ENCODE measurements around the gene CRISPLD2. TPM values are rescaled to one million over a fixed set of nuclear protein-coding genes. Genes with fewer than 3 reads are reported as not detected.

CRISPLD2 gene
- total and polyA plus RNA-seq, 10 of the 15 experiments (the other 5 are each of a cell fraction or from before 2014, with no cell fraction given) = 0.03 to 0.30 (median 0.08) TPM; not detected in 5

GRCh38 chr16:84817613-84818012, 2.2 kb upstream of the CRISPLD2 start:
- Histone ChIP-seq H3K36me3 (ENCODE audit: control insufficient read depth in 2 of 2, insufficient read depth in 2 of 2, low read length in 1 of 2) (no peaks in the 10 kb centered on the region), H3K79me2 (ENCODE audit: control insufficient read depth, insufficient read depth, low read length) (no peaks in the 10 kb centered on the region), H3K27me3 (replicated peaks in 1 of 2; ENCODE audit: control insufficient read depth in 2 of 2, insufficient read depth in 2 of 2, low read length in 1 of 2) (peaks cover 8 to 15% of the 10 kb centered on the region in 2 experiments; a peak in 3 of 4 replicates), H4K20me1 (ENCODE audit: control insufficient read depth, insufficient read depth) (no peaks in the 10 kb centered on the region), H3K27ac (ENCODE audit: control insufficient read depth, insufficient read depth) (no peak overlapping the region), H3K9ac (ENCODE audit: control insufficient read depth, insufficient read depth, low read length) (no peak overlapping the region), H3K4me3 (no peak overlapping the region), H2AFZ (ENCODE audit: control insufficient read depth, low read depth, low read length) (no peak overlapping the region), H3K4me2 (ENCODE audit: control insufficient read depth, insufficient read depth) (no peak overlapping the region), H3K4me1 (ENCODE audit: control insufficient read depth, insufficient read depth, low read length) (no peaks in the 10 kb centered on the region), H3K9me3 (replicated peaks; ENCODE audit: control insufficient read depth, insufficient read depth, low read length) (no peaks in the 10 kb centered on the region; the same call in 2 of the 3 replicates)
- ChIA-PET SMC1A (ENCODE audit: uncharacterized antibody, unreplicated experiment) (no interaction called here), RAD21 (ENCODE audit: unreplicated experiment) (no interaction called here), CTCF (no interaction called here), POLR2A (no interaction called here)
- intact Hi-C loops (cut with micrococcal nuclease; ENCODE audit: unreplicated experiment) = no loop called here
- BruUV-seq (replicated peaks) = no TSS peak
- in situ Hi-C loops (cut with MboI) = no loop called here
- DNase-seq (ENCODE audit: low read depth, low spot score) (no peak), FAIRE-seq (no peak), ATAC-seq (no peak)
- TF ChIP-seq STAT3 (IDR thresholded peaks at IDR 0.05; ENCODE audit: low read depth, low read length) (no peak), CEBPZ (IDR thresholded peaks at IDR 0.05; ENCODE audit: low read depth, low read length) (no peak), PAX5 (IDR thresholded peaks at IDR 0.05; ENCODE audit: borderline replicate concordance, low read depth, low read length) (no peak), POLR2A (IDR thresholded peaks at IDR 0.05; ENCODE audit: low read depth, low read length) (no peak), POU2F2 (IDR thresholded peaks at IDR 0.05; ENCODE audit: borderline replicate concordance, low read depth, low read length) (no peak)
- WGBS (ENCODE audit: insufficient coverage, insufficient replicate concordance, low lambda C conversion rate, missing lambda C conversion rate) = 25% methylated on average over 2 of the region's 2 CpGs

DNA sequence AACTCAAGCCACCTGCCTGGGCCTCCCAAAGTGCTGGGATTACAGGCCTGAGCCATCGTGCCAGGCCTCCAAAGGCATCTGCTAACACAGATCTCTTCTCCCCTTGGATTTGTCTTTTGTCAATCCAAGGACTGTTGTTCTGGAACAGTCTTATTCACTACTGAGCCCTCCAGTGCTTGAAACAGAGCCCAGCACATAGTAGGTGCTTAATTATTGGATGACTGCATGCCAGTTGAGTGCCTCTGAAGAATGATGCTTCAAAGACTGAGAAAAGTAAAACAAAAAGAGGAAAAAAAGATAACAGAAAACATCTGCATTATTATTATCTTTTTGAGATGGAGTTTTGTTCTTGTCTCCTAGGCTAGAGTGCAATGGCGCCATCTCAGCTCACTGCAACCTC, 1.7 kb upstream of the CRISPLD2 start:
- WGBS (ENCODE audit: insufficient coverage, insufficient replicate concordance, low lambda C conversion rate, missing lambda C conversion rate) = 34% methylated on average over 2 of the region's 2 CpGs
- ChIA-PET POLR2A (no interaction called here), SMC1A (ENCODE audit: uncharacterized antibody, unreplicated experiment) (no interaction called here), RAD21 (ENCODE audit: unreplicated experiment) (no interaction called here), CTCF (no interaction called here)
- in situ Hi-C loops (cut with MboI) = no loop called here
- Histone ChIP-seq H3K27me3 (replicated peaks in 1 of 2; ENCODE audit: control insufficient read depth in 2 of 2, insufficient read depth in 2 of 2, low read length in 1 of 2) (peaks cover 8 to 15% of the 10 kb centered on the region in 2 experiments; a peak in 3 of 4 replicates), H3K79me2 (ENCODE audit: control insufficient read depth, insufficient read depth, low read length) (no peaks in the 10 kb centered on the region), H4K20me1 (ENCODE audit: control insufficient read depth, insufficient read depth) (no peaks in the 10 kb centered on the region), H3K9ac (ENCODE audit: control insufficient read depth, insufficient read depth, low read length) (no peak overlapping the region), H2AFZ (ENCODE audit: control insufficient read depth, low read depth, low read length) (no peak overlapping the region), H3K4me2 (ENCODE audit: control insufficient read depth, insufficient read depth) (no peak overlapping the region), H3K4me1 (ENCODE audit: control insufficient read depth, insufficient read depth, low read length) (no peaks in the 10 kb centered on the region), H3K4me3 (no peak overlapping the region), H3K9me3 (replicated peaks; ENCODE audit: control insufficient read depth, insufficient read depth, low read length) (no peaks in the 10 kb centered on the region; the same call in 2 of the 3 replicates), H3K36me3 (ENCODE audit: control insufficient read depth in 2 of 2, insufficient read depth in 2 of 2, low read length in 1 of 2) (no peaks in the 10 kb centered on the region), H3K27ac (ENCODE audit: control insufficient read depth, insufficient read depth) (no peak overlapping the region)
- FAIRE-seq (no peak), ATAC-seq (no peak), DNase-seq (ENCODE audit: low read depth, low spot score) (no peak)
- intact Hi-C loops (cut with micrococcal nuclease; ENCODE audit: unreplicated experiment) = no loop called here
- no TSS peak for BruUV-seq (replicated peaks)
- TF ChIP-seq, protein P1, sequence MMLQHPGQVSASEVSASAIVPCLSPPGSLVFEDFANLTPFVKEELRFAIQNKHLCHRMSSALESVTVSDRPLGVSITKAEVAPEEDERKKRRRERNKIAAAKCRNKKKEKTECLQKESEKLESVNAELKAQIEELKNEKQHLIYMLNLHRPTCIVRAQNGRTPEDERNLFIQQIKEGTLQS (IDR thresholded peaks at IDR 0.05; ENCODE audit: borderline replicate concordance, extremely low read depth, low read depth, low read length) = no peak
- no peak for TF ChIP-seq PRDM15 (CRISPR knock-in tag; IDR thresholded peaks at IDR 0.05)
- TF ChIP-seq ETV6 (conservative IDR thresholded peaks at IDR 0.05 in 1 of 2, IDR thresholded peaks at IDR 0.05 in 1 of 2; ENCODE audit: borderline replicate concordance in 1 of 2, low read depth in 1 of 2) = no peak
- no peak for TF ChIP-seq ZNF384 (IDR thresholded peaks at IDR 0.05; ENCODE audit: borderline replicate concordance, low read depth, low read length)
- no peak for TF ChIP-seq STAT1 (conservative IDR thresholded peaks at IDR 0.05)

Data from GM12878 (cell line).